Neural cell (in vitro differentiated cells): ENCODE data around the gene IDUA. TPM values are rescaled to one million over a fixed set of nuclear protein-coding genes. Genes with fewer than 3 reads are reported as not detected.

Source experiments
- H2AFZ ChIP-seq: fragments of 200-600, 300-800 bp; sonication (generic), shearing (Covaris generic); 2 replicates; pipeline ENCODE4 v1.6.0; 2014; ENCODE audit warnings: low read depth, mild to moderate bottlenecking, antibody characterized with exemption, low read length, moderate library complexity
- H3F3A ChIP-seq: fragments of 200-600 bp; shearing (Covaris generic); 2 replicates; pipeline ENCODE4 v1.6.1; 2016; ENCODE audit warnings: mild to moderate bottlenecking, moderate library complexity, mixed read lengths, antibody characterized with exemption, low read length; ENCODE audit not compliant: insufficient read depth, poor library complexity, severe bottlenecking
- H3K27ac ChIP-seq: fragments of 200-600, 300-800 bp; sonication (generic), shearing (Covaris generic); 2 replicates; pipeline ENCODE4 v1.5.1; 2014; ENCODE audit warnings: mild to moderate bottlenecking, low read length, moderate library complexity
- H3K27me3 ChIP-seq: fragments of 300-800, 200-600 bp; sonication (generic), shearing (Covaris generic); 2 replicates; pipeline ENCODE4 v1.6.0; 2014; ENCODE audit warnings: mild to moderate bottlenecking, low read depth, low read length, moderate library complexity; ENCODE audit not compliant: insufficient read depth
- H3K36me3 ChIP-seq: fragments of 300-800, 200-600 bp; sonication (generic), shearing (Covaris generic); 2 replicates; pipeline ENCODE4 v1.5.1; 2014; ENCODE audit warnings: mild to moderate bottlenecking, antibody characterized with exemption, low read length, moderate library complexity; ENCODE audit not compliant: insufficient read depth
- H3K4me2 ChIP-seq: fragments of 300-800, 200-600 bp; sonication (generic), shearing (Covaris generic); 2 replicates; pipeline ENCODE4 v1.6.0; 2014; ENCODE audit warnings: mild to moderate bottlenecking, low read length
- H3K4me3 ChIP-seq: fragments of 300-800, 200-600 bp; sonication (generic), shearing (Covaris generic); 2 replicates; pipeline ENCODE4 v1.5.1; 2014; ENCODE audit warnings: mild to moderate bottlenecking, low read length, moderate library complexity
- H3K79me2 ChIP-seq: fragments of 200-600 bp; shearing (Covaris generic); replicated peaks from 2 replicates; pipeline ENCODE4 v1.6.0; 2014; ENCODE audit warnings: mild to moderate bottlenecking, low read length, moderate library complexity; ENCODE audit not compliant: insufficient read depth
- H3K9ac ChIP-seq: fragments of 300-800, 200-600 bp; sonication (generic), shearing (Covaris generic); 2 replicates; pipeline ENCODE4 v1.6.1; 2016; ENCODE audit warnings: mild to moderate bottlenecking, low read length, mixed read lengths
- H3K9me2 ChIP-seq: fragments of 200-600 bp; shearing (Covaris generic); 2 replicates; pipeline ENCODE4 v1.6.1; 2016; ENCODE audit warnings: mild to moderate bottlenecking, low read length, mixed read lengths; ENCODE audit not compliant: insufficient read depth
- H3K9me3 ChIP-seq: fragments of 200-600, 300-800 bp; sonication (generic), shearing (Covaris generic); 2 replicates; pipeline ENCODE4 v1.6.1; 2016; ENCODE audit warnings: mild to moderate bottlenecking, mixed run types, low read length, moderate library complexity, mixed read lengths
- H4K20me1 ChIP-seq: fragments of 200-600 bp; shearing (Covaris generic); 2 replicates; pipeline ENCODE4 v1.6.1; 2016; ENCODE audit warnings: mild to moderate bottlenecking, mixed run types; ENCODE audit not compliant: insufficient read depth
- CTCF ChIP-seq: fragments of 450-650 bp; IDR thresholded peaks from 2 replicates; pipeline ENCODE4 v1.5.1; 2014; ENCODE audit warnings: antibody characterized with exemption, mild to moderate bottlenecking, moderate library complexity; ENCODE audit not compliant: poor library complexity, severe bottlenecking
- EP300 ChIP-seq: fragments of 450-650 bp; conservative IDR thresholded peaks from 2 replicates; pipeline ENCODE4 v1.6.1; 2014; ENCODE audit warnings: antibody characterized with exemption, mild to moderate bottlenecking, moderate library complexity; ENCODE audit not compliant: poor library complexity, severe bottlenecking
- EZH2 ChIP-seq: fragments of 200-600, 300-800 bp; shearing (Covaris generic), sonication (generic); IDR thresholded peaks from 2 replicates; pipeline ENCODE4 v1.6.1; 2014; ENCODE audit warnings: antibody characterized with exemption, low read length, borderline replicate concordance, mild to moderate bottlenecking; ENCODE audit not compliant: insufficient read depth, poor library complexity, severe bottlenecking
- MXI1 ChIP-seq: fragments of 450-650 bp; conservative IDR thresholded peaks from 2 replicates; pipeline ENCODE4 v1.6.1; 2014; ENCODE audit warnings: antibody characterized with exemption, mild to moderate bottlenecking; ENCODE audit not compliant: poor library complexity, severe bottlenecking
- POLR2AphosphoS5 ChIP-seq: IDR thresholded peaks from 2 replicates; pipeline ENCODE4 v1.6.1; 2012
- RAD21 ChIP-seq: fragments of 450-650 bp; conservative IDR thresholded peaks from 2 replicates; pipeline ENCODE4 v1.6.1; 2014; ENCODE audit warnings: antibody characterized with exemption, mild to moderate bottlenecking, moderate library complexity
- REST ChIP-seq: IDR thresholded peaks from 2 replicates; pipeline ENCODE4 v1.6.1; 2012; ENCODE audit warnings: borderline replicate concordance
- SMC3 ChIP-seq: fragments of 450-650 bp; conservative IDR thresholded peaks from 2 replicates; pipeline ENCODE4 v1.6.1; 2014; ENCODE audit warnings: antibody characterized with exemption, mild to moderate bottlenecking, moderate library complexity; ENCODE audit not compliant: poor library complexity
- TAF1 ChIP-seq: IDR thresholded peaks from 2 replicates; pipeline ENCODE4 v1.6.1; 2012; ENCODE audit warnings: low read depth
- polyA plus RNA-seq: library from polyadenylated mRNA; depleted of rRNA; stranded (reverse); fragments of >200 nt; gene quantifications from 2 replicates; pipeline ENCODE4 v1.2.3, GENCODE V29; 2014

The IDUA gene
- polyA plus RNA-seq, 1 donor from 2014 or later: 12.7 TPM

GRCh38 chr4:1047976-1048772 lies 61.3 kb downstream of the IDUA start (continued):
- TF ChIP-seq SMC3: no peak

GRCh38 chr4:1048773-1049590 lies 62.1 kb downstream of the IDUA start:
- Histone ChIP-seq H4K20me1 (no peaks in the 10 kb centered on the region), H3K4me2 (no peak overlapping the region), H3K79me2 (no peaks in the 10 kb centered on the region), H3F3A (no peaks in the 10 kb centered on the region), H3K27me3 (no peaks in the 10 kb centered on the region), H3K9ac (no peak overlapping the region), H3K9me3 (no peaks in the 10 kb centered on the region), H2AFZ (no peak overlapping the region), H3K27ac (no peak overlapping the region), H3K4me3 (no peak overlapping the region), H3K36me3 (no peaks in the 10 kb centered on the region), H3K9me2 (no peaks in the 10 kb centered on the region)
- TF ChIP-seq REST: no peak
- no peak for TF ChIP-seq TAF1
- TF ChIP-seq RAD21: no peak
- no peak for TF ChIP-seq EP300
- TF ChIP-seq MXI1: no peak
- no peak for TF ChIP-seq POLR2AphosphoS5
- no peak for TF ChIP-seq CTCF
- no peak for TF ChIP-seq SMC3
- no peak for TF ChIP-seq EZH2

- Histone ChIP-seq H3K4me2 (no peak overlapping the region), H3K27ac (no peak overlapping the region), H3K27me3 (no peaks in the 10 kb centered on the region), H2AFZ (no peak overlapping the region), H3K9ac (no peak overlapping the region), H3K79me2 (no peaks in the 10 kb centered on the region), H3F3A (no peaks in the 10 kb centered on the region), H3K9me2 (no peaks in the 10 kb centered on the region), H3K4me3 (no peak overlapping the region), H3K9me3 (no peaks in the 10 kb centered on the region), H4K20me1 (no peaks in the 10 kb centered on the region), H3K36me3 (no peaks in the 10 kb centered on the region)
- no peak for TF ChIP-seq POLR2AphosphoS5
- no peak for TF ChIP-seq RAD21
- TF ChIP-seq REST: no peak
- TF ChIP-seq EZH2: no peak
- TF ChIP-seq TAF1: no peak
- TF ChIP-seq CTCF: no peak
- TF ChIP-seq EP300: no peak
- no peak for TF ChIP-seq MXI1
- no peak for TF ChIP-seq SMC3
Measured at GRCh38 chr4:1049591-1049905, 62.7 kb downstream of the IDUA start.
